HCT116 (cell line): Measurements from ENCODE around the gene CTRL. TPM values are rescaled to one million over a fixed set of nuclear protein-coding genes. Genes with fewer than 3 reads are reported as not detected.
A peak's percentile ranks its signal among the peaks of the same experiment; 100 is the strongest.
"Not testable (repeated sequence)": the region's sequence is repeated elsewhere in the genome, so short reads cannot be mapped to it uniquely, and the experiment has no call there.

Experiments used
- ATAC-seq: fragments of 200-7000 bp; cut with Tn5 transposase; 2 replicates; pipeline ENCODE4 v1.9.1; 2020; ENCODE audit warnings: mild to moderate bottlenecking, moderate library complexity
- BruUV-seq: library from RNA; stranded (reverse); fragments of 400-500 nt; replicated peaks from 2 replicates; lab custom pipeline; 2021; lab: Mats Ljungman, UMichigan
- CTCF ChIA-PET: fragments of 300-600 bp; sonication (Branson Sonifier 250); formaldehyde crosslinking; loops from one replicate; lab custom pipeline; 2021; ENCODE audit warnings: antibody characterized with exemption; lab: Charles Lee
- POLR2A ChIA-PET: fragments of 300-600, 350-600 bp; sonication (Branson Sonifier 250); formaldehyde crosslinking; loops from one replicate; lab custom pipeline; 2021; ENCODE audit warnings: antibody characterized with exemption; lab: Charles Lee
- RAD21 ChIA-PET, 2 experiments: fragments of 300-600 bp; sonication (Branson Sonifier 250); formaldehyde crosslinking; loops; one replicate each; lab custom pipeline; 2023; ENCODE audit warnings: low total read pairs in 2 of 2; ENCODE audit not compliant: uncharacterized antibody in 2 of 2, unreplicated experiment in 2 of 2, low non-redundant PET in 1 of 2; lab: Charles Lee
- DNase-seq: peaks from one replicate; pipeline ENCODE4 v3.0.0-alpha.2; 2010; ENCODE audit warnings: low read depth, low spot score
- H2AFZ ChIP-seq: fragments of 200-600 bp; shearing (Covaris generic), sonication (generic); 2 replicates; pipeline ENCODE4 v1.6.1; 2017; ENCODE audit warnings: low read depth, mixed run types, mixed read lengths, antibody characterized with exemption, low read length; ENCODE audit not compliant: poor library complexity, severe bottlenecking
- H3K27ac ChIP-seq: 2 replicates; pipeline ENCODE4 v1.5.1; 2012; ENCODE audit warnings: low read depth, low read length
- H3K27me3 ChIP-seq: fragments of 200-600 bp; sonication (generic); 2 replicates; pipeline ENCODE4 v1.6.1; 2016; ENCODE audit warnings: mixed run types, low read length, mixed read lengths; ENCODE audit not compliant: insufficient read depth
- H3K36me3 ChIP-seq, 2 experiments: fragments of 200-500 bp in 1 of 2; fragments of 200-600 bp in 1 of 2; sonication (Bioruptor generic) in 1 of 2; sonication (generic) in 1 of 2; 2 replicates each; pipeline versions ENCODE4 v1.5.1 to v1.6.1; 2014 to 2016; ENCODE audit warnings: low read length in 2 of 2, inconsistent platforms in 1 of 2, mixed read lengths in 1 of 2, mixed run types in 1 of 2; ENCODE audit not compliant: insufficient read depth in 2 of 2, control insufficient read depth in 1 of 2
- H3K4me1 ChIP-seq, 2 experiments: fragments of 200-600 bp in 1 of 2; sonication (generic) in 1 of 2; 2 replicates each; pipeline versions ENCODE4 v1.5.1 to v1.6.1; 2012 to 2017; ENCODE audit warnings: low read length in 2 of 2, inconsistent platforms in 1 of 2, mild to moderate bottlenecking in 1 of 2, mixed read lengths in 1 of 2, mixed run types in 1 of 2, moderate library complexity in 1 of 2; ENCODE audit not compliant: insufficient read depth in 2 of 2, control insufficient read depth in 1 of 2
- H3K4me2 ChIP-seq: fragments of 200-600 bp; sonication (generic); 2 replicates; pipeline ENCODE4 v1.6.1; 2017; ENCODE audit warnings: mixed run types, low read length, mixed read lengths
- H3K4me3 ChIP-seq, 2 experiments: fragments of 200-600 bp in 1 of 2; sonication (generic) in 1 of 2; replicated peaks in 1 of 2; 2 replicates each; pipeline ENCODE4 v1.5.1; 2011 to 2016; ENCODE audit warnings: low read length in 2 of 2, control low read depth in 1 of 2, low read depth in 1 of 2, mild to moderate bottlenecking in 1 of 2, mixed read lengths in 1 of 2, mixed run types in 1 of 2
- H3K79me2 ChIP-seq: fragments of 200-600 bp; sonication (generic); 2 replicates; pipeline ENCODE4 v1.6.1; 2017; ENCODE audit warnings: mild to moderate bottlenecking, mixed run types, low read length, moderate library complexity, mixed read lengths; ENCODE audit not compliant: insufficient read depth
- H3K9ac ChIP-seq: fragments of 200-600 bp; sonication (generic); 2 replicates; pipeline ENCODE4 v1.6.1; 2016; ENCODE audit warnings: low read length, mixed read lengths
- H3K9me2 ChIP-seq: fragments of 200-600 bp; sonication (generic), shearing (Covaris generic); 2 replicates; pipeline ENCODE4 v1.6.1; 2017; ENCODE audit warnings: mixed run types, mild to moderate bottlenecking, moderate library complexity; ENCODE audit not compliant: insufficient read depth
- H3K9me3 ChIP-seq, 2 experiments: fragments of 200-500 bp in 1 of 2; fragments of 200-600 bp in 1 of 2; sonication (Bioruptor generic) in 1 of 2; sonication (generic) in 1 of 2; 2 replicates each; pipeline ENCODE4 v1.6.1; 2014 to 2017; ENCODE audit warnings: low read length in 2 of 2, mixed read lengths in 2 of 2, inconsistent platforms in 1 of 2, low read depth in 1 of 2, mild to moderate bottlenecking in 1 of 2, mixed run types in 1 of 2, moderate library complexity in 1 of 2; ENCODE audit not compliant: control insufficient read depth in 1 of 2, insufficient read depth in 1 of 2
- H4K20me1 ChIP-seq: fragments of 200-600 bp; sonication (generic), shearing (Covaris generic); 2 replicates; pipeline ENCODE4 v1.6.1; 2017; ENCODE audit warnings: mixed run types, mild to moderate bottlenecking, moderate library complexity; ENCODE audit not compliant: insufficient read depth
- POLR2AphosphoS5 ChIP-seq: IDR thresholded peaks from 2 replicates; pipeline ENCODE4 v1.6.1; 2011; ENCODE audit warnings: mild to moderate bottlenecking, low read depth, low read length, moderate library complexity
- SIN3A ChIP-seq: IDR thresholded peaks from 2 replicates; pipeline ENCODE4 v1.6.1; 2012; ENCODE audit warnings: low read depth
- intact Hi-C: fragments of 100-400 bp; cut with micrococcal nuclease; formaldehyde crosslinking; loops from 2 replicates; pipeline ENCODE4 v1.10.0; 2022
- total RNA-seq: library from RNA; stranded (reverse); gene quantifications from one replicate; pipeline ENCODE4 v1.2.1, GENCODE V29; 2021; ENCODE audit not compliant: unreplicated experiment

The CTRL gene
- total RNA-seq, 1 experiment from 2014 or later, result 3.4 TPM

DNA sequence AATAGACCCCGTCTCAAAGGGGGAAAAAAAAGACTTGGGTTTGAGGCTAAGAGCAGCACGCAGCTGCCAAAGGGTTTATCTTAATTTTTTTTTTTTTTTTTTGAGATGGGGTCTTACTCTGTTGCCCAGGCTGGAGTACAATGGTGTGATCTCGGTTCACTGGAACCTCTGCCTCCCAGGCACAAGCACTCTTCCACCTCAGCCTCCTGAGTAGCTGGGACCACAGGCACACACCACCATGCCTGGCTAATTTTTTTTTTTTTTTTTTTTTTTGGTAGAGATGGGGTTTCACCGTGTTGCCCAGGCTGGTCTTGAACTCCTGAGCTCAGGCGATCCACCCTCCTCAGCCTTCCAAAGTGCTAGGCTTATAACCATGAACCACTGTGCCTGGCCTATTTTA, 6.1 kb upstream of the CTRL start:
- H4K20me1 ChIP-seq, H3K9me3 ChIP-seq, H2AFZ ChIP-seq, H3K9ac ChIP-seq, ATAC-seq, DNase-seq, BruUV-seq, H3K9me2 ChIP-seq, H3K27me3 ChIP-seq, POLR2A ChIA-PET, H3K4me3 ChIP-seq: not testable (repeated sequence)
- peaks cover 3 to 42% of the 10 kb centered on the region in 2 experiments; a peak in 3 of 4 replicates for H3K4me1 ChIP-seq
- intact Hi-C loops, result loop anchor here (5.0 to 10.0 kb wide), 2 partner anchors 120 to 413 kb away; partner anchors contain the start of gene RIPOR1
- H3K79me2 ChIP-seq, result peaks cover 33% of the 10 kb centered on the region
- peaks cover 0 to 14% of the 10 kb centered on the region in 2 experiments; a peak in 1 of 4 replicates for H3K36me3 ChIP-seq
- peak overlapping the region; percentile 98 for H3K4me2 ChIP-seq
- ChIA-PET RAD21 (interaction anchor here in 1 of 2 experiments (0.7 kb wide), 1 partner anchor 58 kb away, joined by 4 read pairs; no protein-coding TSS in a partner anchor), CTCF (interaction anchor here (1.4 kb wide), 1 partner anchor 103 kb away, joined by 3 read pairs; no protein-coding TSS in a partner anchor)
- peak overlapping the region; percentile 83; the same call in 1 of the 2 replicates for H3K27ac ChIP-seq

DNA sequence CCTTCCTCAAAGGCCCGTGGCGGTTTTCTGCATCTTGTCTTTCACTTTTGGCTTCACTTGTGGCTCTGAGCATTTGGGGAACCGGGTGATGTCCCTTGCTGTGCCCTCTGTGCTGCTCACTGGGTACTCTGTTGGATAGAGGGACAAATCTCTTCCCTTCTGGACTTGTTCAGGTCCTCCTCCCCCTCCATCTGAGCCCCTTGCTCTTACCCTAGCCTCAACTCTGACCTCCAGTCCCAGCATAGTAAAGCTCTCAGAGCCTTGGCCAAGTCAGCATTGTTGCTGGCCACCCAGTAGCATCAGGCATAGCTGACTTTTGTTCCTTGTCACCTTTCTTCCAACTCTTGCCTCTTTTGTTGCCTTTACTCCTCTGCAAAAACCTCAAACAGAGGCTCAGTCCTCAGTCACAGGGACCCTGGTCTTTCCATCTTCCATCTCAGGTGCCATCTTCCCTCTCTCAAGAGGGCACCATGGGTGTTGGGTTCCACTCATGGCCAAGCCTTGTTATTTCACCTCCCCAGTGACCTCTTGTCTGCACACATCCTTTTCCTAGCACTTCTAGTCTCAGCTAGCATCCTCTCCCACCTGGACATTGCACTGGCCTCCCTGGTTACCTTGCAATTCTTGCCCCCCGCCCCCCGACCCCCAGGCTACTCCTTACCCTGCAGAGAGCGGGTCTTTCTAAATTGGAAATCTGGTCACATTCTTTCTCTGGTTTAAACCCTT, 5.4 kb upstream of the CTRL start:
- Histone ChIP-seq H3K36me3 (peaks cover 0 to 8% of the 10 kb centered on the region in 2 experiments; a peak in 1 of 4 replicates), H3K9me3 (no peaks in the 10 kb centered on the region), H3K9me2 (no peaks in the 10 kb centered on the region), H3K9ac (peak overlapping the region; percentile 85), H3K4me1 (peaks cover 3 to 39% of the 10 kb centered on the region in 2 experiments; a peak in 3 of 4 replicates), H3K4me3 (peak overlapping the region; percentile 70 to 82), H3K27me3 (no peaks in the 10 kb centered on the region), H4K20me1 (no peaks in the 10 kb centered on the region), H3K27ac (peak overlapping the region; percentile 83), H3K79me2 (peaks cover 33% of the 10 kb centered on the region), H2AFZ (no peak overlapping the region), H3K4me2 (peak overlapping the region; percentile 98)
- ChIA-PET POLR2A (no interaction called here), RAD21 (no interaction called here), CTCF (interaction anchor here (1.4 kb wide), 1 partner anchor 104 kb away, joined by 3 read pairs; no protein-coding TSS in a partner anchor)
- BruUV-seq, result no TSS peak
- TF ChIP-seq POLR2AphosphoS5 (peak; percentile 31; the same call in 1 of the 2 replicates), SIN3A (no peak)
- no peak for DNase-seq
- intact Hi-C loops, result loop anchor here (5.0 to 10.0 kb wide), 2 partner anchors 120 to 412 kb away; partner anchors contain the start of gene RIPOR1
- no peak for ATAC-seq
